Stomach smooth muscle (tissue), 2 donors: Measurements from ENCODE around the gene KRTAP10-11.
"Not testable (repeated sequence)": the region's sequence is repeated elsewhere in the genome, so short reads cannot be mapped to it uniquely, and the experiment has no call there.

Experiments used
- H3K27ac ChIP-seq: one replicate; pipeline ENCODE4 v1.7.0; 2013; ENCODE audit warnings: mild to moderate bottlenecking, low read length, inconsistent platforms
- H3K27me3 ChIP-seq, 2 donors: one replicate each; pipeline ENCODE4 v1.7.0; 2013; ENCODE audit warnings: low read length in 2 of 2; ENCODE audit not compliant: insufficient read depth in 2 of 2, control insufficient read depth in 1 of 2
- H3K36me3 ChIP-seq, 2 donors: one replicate each; pipeline ENCODE4 v1.7.0; 2013; ENCODE audit warnings: low read length in 2 of 2; ENCODE audit not compliant: control insufficient read depth in 2 of 2, insufficient read depth in 2 of 2
- H3K4me1 ChIP-seq: one replicate; pipeline ENCODE4 v1.7.0; 2013; ENCODE audit warnings: low read length; ENCODE audit not compliant: control insufficient read depth, insufficient read depth
- H3K4me3 ChIP-seq, 2 donors: one replicate each; pipeline ENCODE4 v1.7.0; 2013; ENCODE audit warnings: low read length in 2 of 2
- H3K9ac ChIP-seq, 2 donors: one replicate each; pipeline ENCODE4 v1.7.0; 2013; ENCODE audit warnings: low read length in 2 of 2, mild to moderate bottlenecking in 1 of 2
- H3K9me3 ChIP-seq, 2 donors: one replicate each; pipeline ENCODE4 v1.7.0; 2013; ENCODE audit warnings: low read length in 2 of 2; ENCODE audit not compliant: control insufficient read depth in 2 of 2
- donor health status: healthy.
- donor health status: Pancreatic carcinoma.

KRTAP10-11 gene

DNA sequence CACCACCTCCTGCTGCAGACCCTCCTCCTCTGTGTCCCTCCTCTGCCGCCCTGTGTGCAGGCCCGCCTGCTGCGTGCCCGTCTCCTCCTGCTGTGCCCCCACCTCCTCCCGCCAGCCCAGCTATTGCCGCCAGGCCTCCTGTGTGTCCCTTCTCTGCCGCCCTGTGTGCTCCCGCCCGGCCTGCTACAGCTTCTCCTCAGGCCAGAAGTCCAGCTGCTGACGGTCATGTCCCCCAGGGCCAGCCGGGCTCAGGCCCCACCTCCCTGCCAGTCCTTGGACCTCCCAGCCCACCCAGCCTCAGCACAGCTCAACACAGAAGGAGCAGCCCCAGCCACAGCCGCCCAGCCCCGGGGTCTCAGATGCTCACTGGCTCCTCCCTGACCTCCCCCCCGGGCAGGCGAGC, 18.4 kb upstream of the KRTAP10-11 start:
- H3K27ac ChIP-seq, H3K4me1 ChIP-seq, H3K36me3 ChIP-seq, H3K9ac ChIP-seq, H3K4me3 ChIP-seq: not testable (repeated sequence)
- H3K27me3 ChIP-seq: peaks cover 7 to 18% of the 10 kb centered on the region in 2 donors
- H3K9me3 ChIP-seq: peaks cover 7 to 12% of the 10 kb centered on the region in 2 donors

DNA sequence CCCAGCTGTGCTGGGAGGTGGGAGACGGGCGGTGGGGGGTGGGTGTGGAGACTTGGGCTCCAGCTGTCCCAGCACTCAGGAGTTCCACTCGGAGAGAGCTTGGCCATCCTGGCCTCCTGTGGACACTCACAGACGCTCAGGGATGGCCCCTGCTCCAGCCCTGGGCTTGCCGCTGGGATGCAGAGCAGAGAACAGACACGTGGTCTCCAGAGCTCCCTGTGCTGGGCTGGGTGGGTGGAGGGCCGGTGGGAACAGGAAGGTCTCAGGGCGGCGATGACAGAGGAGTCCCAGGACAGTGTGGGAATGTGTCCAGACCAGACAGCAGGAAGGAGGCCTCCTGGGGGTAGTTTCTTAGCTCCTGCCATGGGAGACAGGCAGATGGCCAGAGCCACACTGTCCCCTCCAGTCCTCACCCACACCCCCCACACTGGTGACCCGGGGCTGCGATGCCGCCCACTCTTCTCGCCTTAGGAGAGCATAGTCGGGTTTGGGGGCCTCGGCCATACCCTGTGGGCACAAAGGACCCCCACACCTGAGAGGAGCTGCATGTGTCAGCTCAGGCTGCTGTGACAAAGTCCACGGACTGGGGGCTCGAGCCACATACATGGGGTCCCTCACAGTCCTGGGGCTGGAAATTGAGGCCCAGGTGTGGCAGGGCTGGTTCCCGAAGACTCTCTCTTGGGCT, 17.4 kb upstream of the KRTAP10-11 start:
- Histone ChIP-seq H3K36me3 (no peaks in the 10 kb centered on the region), H3K9ac (no peak overlapping the region), H3K4me3 (no peak overlapping the region), H3K9me3 (peaks cover 4 to 12% of the 10 kb centered on the region in 2 donors), H3K27ac (no peak overlapping the region), H3K4me1 (no peaks in the 10 kb centered on the region), H3K27me3 (peaks cover 7 to 18% of the 10 kb centered on the region in 2 donors)

DNA sequence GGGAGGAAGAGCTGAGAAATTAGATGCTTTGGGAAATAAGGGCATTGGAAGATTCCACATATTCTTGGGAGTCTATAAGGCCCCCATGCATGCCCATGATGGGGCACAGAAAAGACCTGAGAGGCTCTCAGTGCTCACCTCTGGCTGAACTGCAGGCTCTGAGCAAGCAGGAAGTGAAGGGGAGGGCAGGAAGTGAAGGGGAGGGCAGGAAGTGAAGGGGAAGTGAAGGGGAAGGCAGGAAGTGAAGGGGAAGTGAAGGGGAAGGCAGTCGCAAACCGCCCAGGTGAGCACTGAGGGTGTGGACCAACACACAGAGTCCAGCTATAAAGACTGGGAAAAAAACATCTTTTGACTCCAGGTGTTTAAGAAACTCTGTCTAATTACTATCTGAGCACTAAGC, 15.8 kb upstream of the KRTAP10-11 start:
- no peaks in the 10 kb centered on the region for H3K4me1 ChIP-seq

DNA sequence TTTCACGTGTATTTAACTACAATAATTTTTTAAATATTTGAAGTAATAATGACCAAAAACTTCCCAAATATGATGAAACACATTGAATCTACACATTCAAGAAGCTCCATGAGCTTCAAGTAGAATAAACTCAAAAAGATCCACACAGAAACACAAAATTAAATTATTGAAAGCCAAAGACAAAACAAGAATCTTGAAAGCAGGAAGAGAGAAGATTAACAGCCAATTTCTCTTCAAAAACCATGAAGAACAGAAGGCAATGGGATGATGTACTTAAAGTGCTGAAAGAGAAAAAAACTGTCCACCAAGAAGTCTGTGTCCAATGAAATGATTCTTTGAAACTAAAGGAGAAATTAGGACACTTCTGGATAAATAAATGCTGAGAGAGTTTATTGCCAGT, 14.1 kb upstream of the KRTAP10-11 start:
- no peaks in the 10 kb centered on the region for H3K36me3 ChIP-seq
- H3K4me3 ChIP-seq: no peak overlapping the region
- H3K27me3 ChIP-seq: peaks cover 3 to 15% of the 10 kb centered on the region in 2 donors
- no peak overlapping the region for H3K27ac ChIP-seq
- peaks cover 4 to 5% of the 10 kb centered on the region in 2 donors for H3K9me3 ChIP-seq
- no peaks in the 10 kb centered on the region for H3K4me1 ChIP-seq
- no peak overlapping the region for H3K9ac ChIP-seq

More for the DNA sequence above, 15.8 kb upstream of the KRTAP10-11 start:
- peaks cover 7 to 18% of the 10 kb centered on the region in 2 donors for H3K27me3 ChIP-seq
- peaks cover 4 to 5% of the 10 kb centered on the region in 2 donors for H3K9me3 ChIP-seq
- no peak overlapping the region for H3K27ac ChIP-seq
- H3K36me3 ChIP-seq: no peaks in the 10 kb centered on the region
- no peak overlapping the region for H3K9ac ChIP-seq
- H3K4me3 ChIP-seq: no peak overlapping the region

DNA sequence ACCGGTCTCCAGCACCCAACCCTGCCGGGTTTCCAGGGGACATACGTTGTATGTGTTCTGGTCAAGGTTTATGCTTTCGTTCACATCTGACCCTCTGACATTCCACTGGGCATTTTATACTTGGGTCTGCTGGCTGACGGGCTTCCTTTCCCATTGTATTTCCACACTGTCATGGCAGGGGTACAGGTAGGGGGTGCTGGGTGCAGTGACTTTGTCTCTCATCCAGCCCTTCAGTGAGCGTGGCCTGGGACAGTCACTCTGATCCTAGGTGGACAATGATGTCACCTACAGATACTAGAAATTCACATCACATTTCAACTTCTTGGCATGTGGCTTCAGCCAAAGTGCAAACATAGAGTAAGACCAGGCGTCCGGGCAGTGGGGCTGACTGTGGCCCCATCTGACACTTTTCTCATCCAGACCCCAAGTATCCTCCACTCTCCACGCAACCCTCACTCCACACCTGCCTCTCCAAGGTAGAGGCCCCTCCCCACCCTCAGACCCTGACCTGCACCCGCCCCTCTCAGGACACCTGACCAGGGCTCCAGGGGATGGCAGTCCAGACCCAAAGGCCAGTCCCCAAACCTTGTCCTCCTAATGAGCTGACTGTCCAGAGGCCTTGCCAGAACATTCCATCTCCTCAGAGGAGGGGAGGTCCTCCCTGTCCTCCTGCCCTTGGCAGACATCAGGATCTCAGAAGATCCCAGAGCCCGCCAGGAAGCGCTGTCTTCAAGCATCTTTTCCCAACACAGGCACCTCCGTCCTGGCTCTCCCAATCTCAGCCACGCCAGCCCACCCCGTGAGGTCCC, 9.8 kb upstream of the KRTAP10-11 start:
- Histone ChIP-seq H3K4me3 (no peak overlapping the region), H3K4me1 (no peaks in the 10 kb centered on the region), H3K36me3 (no peaks in the 10 kb centered on the region), H3K27ac (no peak overlapping the region), H3K27me3 (peaks cover 5 to 20% of the 10 kb centered on the region in 2 donors), H3K9ac (no peak overlapping the region), H3K9me3 (peaks cover 4 to 7% of the 10 kb centered on the region in 2 donors)

DNA sequence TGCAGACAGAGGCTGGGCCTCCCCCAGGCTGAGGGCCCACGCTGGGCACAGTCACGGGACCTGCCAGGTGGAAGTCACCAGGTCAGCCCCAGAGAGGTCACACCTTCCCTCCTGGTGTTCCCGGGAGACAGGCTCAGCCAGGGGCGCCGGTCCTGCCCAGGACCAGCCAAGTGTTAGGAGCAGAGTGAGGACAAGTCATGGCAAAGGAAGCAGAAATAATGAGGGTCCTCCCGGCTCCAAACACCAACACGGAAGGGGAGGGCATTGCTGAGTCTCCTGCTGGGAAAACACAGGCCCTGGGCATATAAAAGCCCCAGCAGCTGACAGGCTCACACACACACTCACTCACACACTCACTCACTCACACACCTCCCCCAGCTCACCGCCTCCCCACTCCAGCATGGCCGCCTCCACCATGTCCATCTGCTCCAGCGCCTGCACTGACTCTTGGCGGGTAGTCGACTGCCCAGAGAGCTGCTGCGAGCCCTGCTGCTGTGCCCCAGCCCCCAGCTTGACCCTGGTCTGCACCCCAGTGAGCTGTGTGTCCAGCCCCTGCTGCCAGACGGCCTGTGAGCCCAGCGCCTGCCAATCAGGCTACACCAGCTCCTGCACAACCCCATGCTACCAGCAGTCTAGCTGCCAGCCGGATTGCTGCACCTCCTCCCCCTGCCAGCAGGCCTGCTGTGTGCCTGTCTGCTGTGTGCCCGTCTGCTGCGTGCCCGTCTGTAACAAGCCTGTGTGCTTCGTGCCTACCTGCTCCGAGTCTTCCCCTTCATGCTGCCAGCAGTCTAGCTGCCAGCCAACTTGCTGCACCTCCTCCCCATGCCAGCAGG, 9.0 kb upstream of the KRTAP10-11 start, which contains the start of gene KRTAP10-10:
Gene KRTAP10-10, plus strand, starts transcription at position 339 of the 833 bp plus-strand sequence. Its CDS starts 62 bp downstream, at position 401.
- Histone ChIP-seq H3K9me3 (peaks cover 4 to 7% of the 10 kb centered on the region in 2 donors), H3K9ac (no peak within 1 kb of the TSS), H3K27me3 (peaks cover 5 to 20% of the 10 kb centered on the region in 2 donors), H3K4me1 (no peaks in the 10 kb centered on the region), H3K36me3 (no peaks in the 10 kb centered on the region), H3K27ac (no peak within 1 kb of the TSS), H3K4me3 (no peak within 1 kb of the TSS)

DNA sequence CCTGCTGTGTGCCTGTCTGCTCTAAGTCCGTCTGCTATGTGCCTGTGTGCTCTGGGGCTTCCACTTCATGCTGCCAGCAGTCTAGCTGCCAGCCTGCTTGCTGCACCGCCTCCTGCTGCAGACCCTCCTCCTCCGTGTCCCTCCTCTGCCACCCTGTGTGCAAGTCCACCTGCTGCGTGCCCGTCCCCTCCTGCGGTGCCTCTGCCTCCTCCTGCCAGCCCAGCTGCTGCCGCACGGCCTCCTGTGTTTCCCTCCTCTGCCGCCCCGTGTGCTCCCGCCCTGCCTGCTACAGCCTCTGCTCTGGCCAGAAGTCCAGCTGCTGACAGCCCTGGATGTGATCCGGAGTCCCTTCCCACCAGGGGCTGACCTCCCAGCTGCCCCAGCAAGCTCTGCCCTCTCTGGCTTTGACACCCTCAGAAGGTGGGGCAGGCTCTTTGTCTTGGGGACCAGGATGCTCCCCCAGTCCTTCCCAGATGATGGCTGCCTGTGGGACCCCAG, 8.3 kb upstream of the KRTAP10-11 start:
- peaks cover 5 to 20% of the 10 kb centered on the region in 2 donors for H3K27me3 ChIP-seq
- not testable (repeated sequence) for H3K27ac ChIP-seq

DNA sequence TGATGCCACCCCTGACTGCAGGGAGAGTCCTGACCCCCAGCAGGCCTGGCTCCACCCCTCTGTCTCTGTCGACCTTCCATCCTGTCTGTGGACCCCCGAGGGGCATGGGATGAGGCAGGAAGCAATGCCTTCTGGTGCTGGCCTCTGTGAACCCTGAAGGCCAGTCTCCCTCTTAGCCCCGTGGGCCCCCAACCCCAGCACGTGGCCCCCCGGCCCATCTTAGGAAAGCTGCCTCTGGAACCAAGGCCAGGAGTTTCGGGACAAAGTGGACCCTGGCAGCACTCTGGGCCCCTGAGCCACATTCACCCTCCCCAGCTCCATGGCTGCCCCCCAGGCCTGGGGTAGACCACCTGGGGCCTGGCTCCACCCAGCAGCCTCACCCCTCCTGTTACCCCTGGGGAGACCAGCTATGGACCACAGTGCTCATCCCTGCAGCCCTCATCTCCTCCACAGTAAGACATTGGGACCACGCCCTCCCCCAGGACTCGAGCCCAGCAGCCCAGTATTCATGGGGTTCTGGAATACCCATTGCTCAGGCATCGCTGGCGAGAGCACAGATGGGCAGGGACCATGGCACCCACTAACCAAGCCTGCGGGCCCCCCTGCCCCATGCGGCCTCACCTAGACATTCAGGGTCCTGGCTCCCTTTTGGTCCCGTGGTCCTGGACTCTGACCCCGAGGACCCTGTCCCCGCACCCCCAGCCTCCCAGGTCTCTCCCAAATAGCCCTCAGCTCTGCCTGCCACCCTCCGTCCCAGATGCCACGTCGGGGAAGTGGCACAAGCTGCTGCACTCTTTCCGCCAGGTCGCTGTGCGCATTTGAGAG, 7.5 kb upstream of the KRTAP10-11 start:
- H3K36me3 ChIP-seq, H3K9ac ChIP-seq, H3K27ac ChIP-seq, H3K4me3 ChIP-seq, H3K4me1 ChIP-seq, H3K9me3 ChIP-seq: not testable (repeated sequence)
- H3K27me3 ChIP-seq: peaks cover 5 to 20% of the 10 kb centered on the region in 2 donors

More for the DNA sequence above, 8.3 kb upstream of the KRTAP10-11 start:
- not testable (repeated sequence) for H3K36me3 ChIP-seq, H3K9me3 ChIP-seq, H3K9ac ChIP-seq, H3K4me1 ChIP-seq, H3K4me3 ChIP-seq

DNA sequence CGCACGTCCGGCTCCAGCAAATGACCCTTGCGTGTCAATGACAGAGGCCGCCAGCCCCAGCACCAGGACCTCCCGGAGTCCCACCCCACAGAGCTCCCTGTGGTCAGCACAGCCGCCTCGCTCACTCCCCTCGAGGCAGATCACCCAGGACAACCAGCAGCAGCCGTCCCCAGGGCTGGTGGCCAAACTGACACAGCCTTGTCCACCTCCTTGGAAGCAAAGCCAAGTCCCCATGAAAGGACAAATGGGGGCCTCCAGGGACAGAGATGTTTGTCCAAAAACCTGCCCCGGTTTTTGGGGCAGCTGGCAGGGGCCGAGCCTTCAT, 6.9 kb upstream of the KRTAP10-11 start:
- Histone ChIP-seq H3K4me1 (no peaks in the 10 kb centered on the region), H3K9me3 (peaks cover 0 to 10% of the 10 kb centered on the region in 2 donors), H3K4me3 (no peak overlapping the region), H3K36me3 (no peaks in the 10 kb centered on the region), H3K9ac (no peak overlapping the region), H3K27me3 (peaks cover 5 to 20% of the 10 kb centered on the region in 2 donors), H3K27ac (no peak overlapping the region)

DNA sequence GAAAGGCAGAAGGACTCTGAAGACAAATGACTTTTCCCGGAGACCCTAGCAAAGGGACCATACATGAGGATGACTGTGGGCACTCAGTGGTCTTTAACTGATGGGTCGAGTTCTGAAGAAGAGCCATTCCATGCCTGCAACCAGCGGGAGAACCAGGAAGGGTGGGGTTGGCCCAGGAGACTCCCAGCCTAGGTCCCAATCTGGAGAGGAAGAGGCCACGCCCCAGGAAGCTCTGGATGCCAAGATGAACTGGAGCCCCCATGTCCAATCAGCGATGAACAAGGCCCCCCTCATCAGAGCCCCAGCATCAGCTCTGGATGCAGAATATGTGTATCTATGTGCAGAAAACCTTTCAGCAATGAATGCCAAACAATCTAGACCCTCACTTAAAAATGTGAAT, 5.5 kb upstream of the KRTAP10-11 start:
- H3K9ac ChIP-seq: no peak overlapping the region
- no peaks in the 10 kb centered on the region for H3K4me1 ChIP-seq
- no peak overlapping the region for H3K27ac ChIP-seq
- H3K9me3 ChIP-seq: peaks cover 0 to 11% of the 10 kb centered on the region in 2 donors
- no peaks in the 10 kb centered on the region for H3K36me3 ChIP-seq
- H3K27me3 ChIP-seq: peaks cover 5 to 20% of the 10 kb centered on the region in 2 donors
- no peak overlapping the region for H3K4me3 ChIP-seq
